ENCODE results near the gene IMMP2L. TPM values are rescaled to one million over a fixed set of nuclear protein-coding genes. Genes with fewer than 3 reads are reported as not detected.

The IMMP2L gene
- total and polyA plus RNA-seq, 2 of the 4 experiments (the other 2 are of a cell fraction) = 5.8 to 9.3 TPM

DNA sequence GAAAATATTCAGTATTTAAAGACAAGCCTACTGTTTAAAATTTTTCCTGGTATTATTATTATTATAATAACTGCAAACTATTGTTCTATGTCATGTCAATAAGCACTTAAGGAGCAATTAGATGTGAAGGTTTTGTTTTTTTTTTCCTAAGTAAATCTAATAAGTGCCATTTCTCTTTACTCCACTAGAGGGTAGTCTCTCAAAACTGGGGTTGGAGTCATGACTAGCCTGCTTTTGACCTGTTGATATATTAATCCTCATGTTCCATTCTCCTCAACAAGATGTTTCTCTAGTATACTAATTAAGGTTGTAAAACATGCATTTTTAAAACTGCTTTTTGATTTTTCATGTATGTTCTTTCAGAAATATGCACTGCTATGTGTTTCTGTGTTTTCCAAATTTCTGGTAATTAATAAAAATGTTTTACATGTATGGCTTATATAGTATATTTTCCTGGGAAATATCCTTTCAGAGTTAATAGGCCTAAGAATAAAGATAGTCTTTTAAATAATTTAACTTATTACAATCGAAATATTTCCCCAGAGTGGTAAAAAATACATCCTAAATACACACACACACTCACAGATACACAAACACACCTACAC is 472.4 kb downstream of the IMMP2L start:
- POLR2A ChIA-PET (ENCODE audit: unreplicated experiment) = no interaction called here
- Histone ChIP-seq H3K27ac (ENCODE audit: insufficient read depth, low read length) (no peak overlapping the region), H2AK9ac (replicated peaks; ENCODE audit: low read depth, low read length, poor library complexity) (no peak overlapping the region), H3K4ac (ENCODE audit: low read depth, low read length) (no peak overlapping the region), H3K79me1 (ENCODE audit: low read depth in 1 of 2, low read length in 2 of 2) (peaks cover 5 to 6% of the 10 kb centered on the region in 2 experiments; a peak in 1 of 4 replicates), H3K9ac (ENCODE audit: low read depth, low read length) (no peak overlapping the region), H3K23ac (ENCODE audit: low read depth, low read length) (no peak overlapping the region), H3K56ac (ENCODE audit: extremely low read depth, insufficient read depth, low read length) (no peak overlapping the region), H3K18ac (ENCODE audit: low read depth, low read length) (no peak overlapping the region), H4K91ac (ENCODE audit: insufficient read depth, low read depth, low read length) (no peak overlapping the region), H3K4me1 (ENCODE audit: control insufficient read depth, insufficient read depth, low read length) (no peaks in the 10 kb centered on the region), H2BK5ac (ENCODE audit: low read depth, low read length, poor library complexity, severe bottlenecking) (no peak overlapping the region), H3K4me2 (ENCODE audit: low read depth, low read length) (no peak overlapping the region), H3K4me3 (ENCODE audit: insufficient read depth, low read depth, low read length) (no peak overlapping the region), H2BK120ac (ENCODE audit: low read depth, low read length) (no peak overlapping the region), H3K9me3 (ENCODE audit: control insufficient read depth, insufficient read depth, low read length) (no peaks in the 10 kb centered on the region), H3K27me3 (ENCODE audit: control insufficient read depth, insufficient read depth, low read length) (no peaks in the 10 kb centered on the region), H2AFZ (replicated peaks; ENCODE audit: low read length, poor library complexity) (no peak overlapping the region), H4K8ac (ENCODE audit: low read depth in 2 of 2, low read length in 2 of 2) (no peak overlapping the region), H3K14ac (replicated peaks; ENCODE audit: low read depth, low read length) (no peak overlapping the region), H3K36me3 (ENCODE audit: control insufficient read depth, insufficient read depth, low read length) (no peaks in the 10 kb centered on the region), H2BK15ac (ENCODE audit: low read depth, low read length) (no peak overlapping the region), H2BK20ac (ENCODE audit: low read depth, low read length) (no peak overlapping the region), H2AK5ac (ENCODE audit: low read depth, low read length) (no peak overlapping the region), H4K5ac (ENCODE audit: low read depth, low read length) (no peak overlapping the region), H4K20me1 (ENCODE audit: insufficient read depth, low read length) (no peaks in the 10 kb centered on the region), H3K9me1 (ENCODE audit: insufficient read depth, low read length) (no peaks in the 10 kb centered on the region)
- CTCF ChIA-PET = no interaction called here
- in situ Hi-C loops (cut with MboI; ENCODE audit: low sequenced_read_pairs) = loop anchor here (5.0 to 10.0 kb wide), 2 partner anchors 397 to 645 kb away; no protein-coding TSS in a partner anchor
- dilution Hi-C loops (cut with HindIII; ENCODE audit: low sequenced_read_pairs, unreplicated experiment) = no loop called here
- peak; percentile 38; the same call in 1 of the 2 replicates for ATAC-seq (ENCODE audit: low read depth)
- DNase-seq = peak; percentile 64
- no CpG with 5 or more reads among the region's 1 CpG for WGBS, 2 experiments (ENCODE audit: extremely low coverage in 2 of 2, insufficient read length in 1 of 2)
- no TSS peak for BruUV-seq (replicated peaks)
- intact Hi-C loops (cut with micrococcal nuclease) = loop anchor here (1.0 to 10.0 kb wide), 4 partner anchors 396 to 645 kb away; no protein-coding TSS in a partner anchor
- no peak for TF ChIP-seq ELK1 (IDR thresholded peaks at IDR 0.05; ENCODE audit: borderline replicate concordance, low read depth, low read length)
- TF ChIP-seq RAD21 (IDR thresholded peaks at IDR 0.05; ENCODE audit: low read length) = peak; percentile 68
- no peak for TF ChIP-seq CEBPB (IDR thresholded peaks at IDR 0.05; ENCODE audit: low read depth, low read length)
- no peak for TF ChIP-seq BHLHE40 (IDR thresholded peaks at IDR 0.05; ENCODE audit: low read depth, low read length)
- TF ChIP-seq SMC3 (IDR thresholded peaks at IDR 0.05; ENCODE audit: low read depth, low read length) = peak; percentile 65
- no peak for TF ChIP-seq CHD1 (IDR thresholded peaks at IDR 0.05; ENCODE audit: low read depth, low read length)
- no peak for TF ChIP-seq MXI1 (IDR thresholded peaks at IDR 0.05; ENCODE audit: borderline replicate concordance, low read depth, low read length)
- TF ChIP-seq, protein P1, sequence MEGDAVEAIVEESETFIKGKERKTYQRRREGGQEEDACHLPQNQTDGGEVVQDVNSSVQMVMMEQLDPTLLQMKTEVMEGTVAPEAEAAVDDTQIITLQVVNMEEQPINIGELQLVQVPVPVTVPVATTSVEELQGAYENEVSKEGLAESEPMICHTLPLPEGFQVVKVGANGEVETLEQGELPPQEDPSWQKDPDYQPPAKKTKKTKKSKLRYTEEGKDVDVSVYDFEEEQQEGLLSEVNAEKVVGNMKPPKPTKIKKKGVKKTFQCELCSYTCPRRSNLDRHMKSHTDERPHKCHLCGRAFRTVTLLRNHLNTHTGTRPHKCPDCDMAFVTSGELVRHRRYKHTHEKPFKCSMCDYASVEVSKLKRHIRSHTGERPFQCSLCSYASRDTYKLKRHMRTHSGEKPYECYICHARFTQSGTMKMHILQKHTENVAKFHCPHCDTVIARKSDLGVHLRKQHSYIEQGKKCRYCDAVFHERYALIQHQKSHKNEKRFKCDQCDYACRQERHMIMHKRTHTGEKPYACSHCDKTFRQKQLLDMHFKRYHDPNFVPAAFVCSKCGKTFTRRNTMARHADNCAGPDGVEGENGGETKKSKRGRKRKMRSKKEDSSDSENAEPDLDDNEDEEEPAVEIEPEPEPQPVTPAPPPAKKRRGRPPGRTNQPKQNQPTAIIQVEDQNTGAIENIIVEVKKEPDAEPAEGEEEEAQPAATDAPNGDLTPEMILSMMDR (conservative IDR thresholded peaks at IDR 0.05; ENCODE audit: low read depth, low read length) = peak; percentile 75
- TF ChIP-seq MAFK (IDR thresholded peaks at IDR 0.05; ENCODE audit: low read depth, low read length) = no peak
- 0 out of 2 replicates have a peak, but pooled peaks have one; percentile 5 for TF ChIP-seq NFE2L2 (IDR thresholded peaks at IDR 0.05; ENCODE audit: low read depth, low read length)
- no peak for TF ChIP-seq RFX5 (IDR thresholded peaks at IDR 0.05; ENCODE audit: low read depth, low read length)
- TF ChIP-seq RCOR1 (IDR thresholded peaks at IDR 0.05; ENCODE audit: insufficient replicate concordance, low read length) = no peak
- TF ChIP-seq POLR2A (IDR thresholded peaks at IDR 0.05; ENCODE audit: low read depth, low read length) = no peak
- no peak for TF ChIP-seq MAZ (IDR thresholded peaks at IDR 0.05; ENCODE audit: borderline replicate concordance, low read depth, low read length)
- no peak for TF ChIP-seq FOS (IDR thresholded peaks at IDR 0.05; ENCODE audit: low read depth, low read length)
